Thoracic aorta (tissue), 2 donors: Measurements from ENCODE around the gene GNAL. TPM values are rescaled to one million over a fixed set of nuclear protein-coding genes. Genes with fewer than 3 reads are reported as not detected.

Source experiments
- ATAC-seq: fragments of 150-250 bp; one replicate; pipeline ENCODE4 v1.8.0; 2017; ENCODE audit warnings: low read depth; ENCODE audit not compliant: insufficient number of reproducible peaks, low FRiP score
- DNase-seq: peaks from one replicate; pipeline ENCODE4 v3.0.0-alpha.2; 2020; ENCODE audit warnings: low spot score
- H3K27ac ChIP-seq, 2 donors: fragments of 200-600 bp; sonication (generic); 1 replicate in 1 of 2; 2 replicates in 1 of 2; pipeline ENCODE4 v1.5.1; 2016; ENCODE audit warnings: mild to moderate bottlenecking in 2 of 2, moderate library complexity in 2 of 2
- H3K27me3 ChIP-seq: fragments of 200-600 bp; sonication (generic); replicated peaks from 2 replicates; pipeline ENCODE4 v1.6.0; 2016; ENCODE audit warnings: mild to moderate bottlenecking; ENCODE audit not compliant: insufficient read depth
- H3K36me3 ChIP-seq: fragments of 200-600 bp; sonication (generic); one replicate; pipeline ENCODE4 v1.5.1; 2016
- H3K4me1 ChIP-seq, 2 donors: fragments of 200-600 bp; sonication (generic); 1 replicate in 1 of 2; 2 replicates in 1 of 2; pipeline versions ENCODE4 v1.5.1 to v1.6.0; 2016; ENCODE audit warnings: low read depth in 2 of 2, mild to moderate bottlenecking in 1 of 2; ENCODE audit not compliant: control insufficient read depth in 1 of 2
- H3K4me3 ChIP-seq: fragments of 200-600 bp; sonication (generic); 2 replicates; pipeline ENCODE4 v1.5.1; 2016; ENCODE audit warnings: mild to moderate bottlenecking
- H3K9me3 ChIP-seq: fragments of 200-600 bp; sonication (generic); 2 replicates; pipeline ENCODE4 v1.5.1; 2016
- CTCF ChIP-seq: fragments of 200-600 bp; sonication (generic); IDR thresholded peaks from one replicate; pipeline ENCODE4 v1.5.1; 2019; ENCODE audit warnings: antibody characterized with exemption
- total RNA-seq, 2 donors: library from RNA; depleted of rRNA; stranded (reverse); fragments of >200 nt; gene quantifications; one replicate each; pipeline versions ENCODE4 v1.1.0 to v1.2.3, GENCODE V29; 2016

Gene GNAL
- total RNA-seq, 2 donors from 2014 or later: 4.2 to 20.4 TPM

- Histone ChIP-seq H3K27ac (no peak overlapping the region), H3K9me3 (no peaks in the 10 kb centered on the region), H3K4me1 (no peaks in the 10 kb centered on the region), H3K4me3 (no peak overlapping the region), H3K27me3 (no peaks in the 10 kb centered on the region), H3K36me3 (no peaks in the 10 kb centered on the region)
- ATAC-seq (no peak), DNase-seq (no peak)
- TF ChIP-seq CTCF: peak; percentile 46
Measured at GRCh38 chr18:11741505-11742145, 52.6 kb downstream of the GNAL start.

- H3K4me1 ChIP-seq: no peaks in the 10 kb centered on the region
- no peaks in the 10 kb centered on the region for H3K27me3 ChIP-seq
- no peak for TF ChIP-seq CTCF
- DNase-seq (no peak), ATAC-seq (no peak)
- no peaks in the 10 kb centered on the region for H3K36me3 ChIP-seq
- H3K4me3 ChIP-seq: no peak overlapping the region
- no peaks in the 10 kb centered on the region for H3K9me3 ChIP-seq
- H3K27ac ChIP-seq: no peak overlapping the region
Measured at GRCh38 chr18:11745521-11745920, 56.5 kb downstream of the GNAL start.

DNA sequence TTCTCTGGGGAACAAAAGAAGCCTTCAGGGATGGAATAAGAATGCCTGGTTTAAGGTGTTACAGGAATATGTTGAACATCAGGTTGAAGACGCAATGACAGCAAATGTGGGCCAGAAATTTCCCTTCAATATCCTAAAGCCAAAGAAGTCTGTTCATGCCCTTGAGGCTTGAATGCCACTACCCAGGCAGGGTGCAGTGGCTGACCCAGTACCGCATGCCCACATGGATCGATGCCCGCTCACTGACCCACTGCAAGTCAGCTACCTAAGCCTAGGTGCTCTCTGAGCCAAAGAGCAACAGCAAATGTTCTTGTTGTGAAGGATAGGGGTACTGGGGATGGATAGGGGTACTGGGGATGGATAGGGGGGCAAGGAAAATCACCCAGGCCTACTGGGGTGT is 58.2 kb downstream of the GNAL start:
- Histone ChIP-seq H3K4me1 (peaks cover 4 to 12% of the 10 kb centered on the region in 2 donors), H3K36me3 (no peaks in the 10 kb centered on the region), H3K27ac (no peak overlapping the region), H3K9me3 (no peaks in the 10 kb centered on the region), H3K27me3 (no peaks in the 10 kb centered on the region), H3K4me3 (no peak overlapping the region)
- DNase-seq (no peak), ATAC-seq (no peak)
- TF ChIP-seq CTCF: no peak

DNA sequence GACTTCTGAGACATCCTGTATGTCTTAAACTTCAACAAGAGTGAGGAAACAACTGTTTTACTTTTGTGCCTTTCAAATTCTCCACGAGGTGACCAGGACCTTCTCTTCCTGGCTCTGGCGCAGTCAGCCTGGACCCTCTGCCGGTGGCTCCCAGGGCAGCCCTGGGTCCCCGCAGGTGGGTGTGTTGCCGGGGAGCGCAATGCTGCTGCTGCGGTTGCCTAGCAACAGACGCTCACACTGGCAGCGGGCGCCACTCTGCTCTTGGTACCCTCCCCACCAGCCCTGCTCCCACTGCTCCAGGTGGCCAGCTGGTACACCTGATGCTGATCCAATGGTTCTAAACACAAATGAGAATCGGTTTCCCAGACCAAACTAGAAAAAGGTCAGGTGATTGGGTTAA is 58.7 kb downstream of the GNAL start:
- ATAC-seq (no peak), DNase-seq (no peak)
- no peak overlapping the region for H3K4me3 ChIP-seq
- no peaks in the 10 kb centered on the region for H3K36me3 ChIP-seq
- H3K27me3 ChIP-seq: no peaks in the 10 kb centered on the region
- H3K4me1 ChIP-seq: peaks cover 4 to 17% of the 10 kb centered on the region in 2 donors
- H3K9me3 ChIP-seq: no peaks in the 10 kb centered on the region
- no peak overlapping the region for H3K27ac ChIP-seq
- no peak for TF ChIP-seq CTCF

- Histone ChIP-seq H3K4me3 (no peak overlapping the region), H3K36me3 (no peaks in the 10 kb centered on the region), H3K27me3 (no peaks in the 10 kb centered on the region), H3K4me1 (peaks cover 4 to 17% of the 10 kb centered on the region in 2 donors), H3K9me3 (no peaks in the 10 kb centered on the region), H3K27ac (no peak overlapping the region)
- DNase-seq (no peak), ATAC-seq (no peak)
- no peak for TF ChIP-seq CTCF
Measured at GRCh38 chr18:11749305-11749704, 60.2 kb downstream of the GNAL start.
